Kidney capillary endothelial cell (primary cell): ENCODE results near the gene GASK1A.

Experiments used
- DNase-seq: peaks from one replicate; pipeline ENCODE4 v3.0.0-alpha.2; 2018; ENCODE audit warnings: low spot score

The GASK1A gene

DNA sequence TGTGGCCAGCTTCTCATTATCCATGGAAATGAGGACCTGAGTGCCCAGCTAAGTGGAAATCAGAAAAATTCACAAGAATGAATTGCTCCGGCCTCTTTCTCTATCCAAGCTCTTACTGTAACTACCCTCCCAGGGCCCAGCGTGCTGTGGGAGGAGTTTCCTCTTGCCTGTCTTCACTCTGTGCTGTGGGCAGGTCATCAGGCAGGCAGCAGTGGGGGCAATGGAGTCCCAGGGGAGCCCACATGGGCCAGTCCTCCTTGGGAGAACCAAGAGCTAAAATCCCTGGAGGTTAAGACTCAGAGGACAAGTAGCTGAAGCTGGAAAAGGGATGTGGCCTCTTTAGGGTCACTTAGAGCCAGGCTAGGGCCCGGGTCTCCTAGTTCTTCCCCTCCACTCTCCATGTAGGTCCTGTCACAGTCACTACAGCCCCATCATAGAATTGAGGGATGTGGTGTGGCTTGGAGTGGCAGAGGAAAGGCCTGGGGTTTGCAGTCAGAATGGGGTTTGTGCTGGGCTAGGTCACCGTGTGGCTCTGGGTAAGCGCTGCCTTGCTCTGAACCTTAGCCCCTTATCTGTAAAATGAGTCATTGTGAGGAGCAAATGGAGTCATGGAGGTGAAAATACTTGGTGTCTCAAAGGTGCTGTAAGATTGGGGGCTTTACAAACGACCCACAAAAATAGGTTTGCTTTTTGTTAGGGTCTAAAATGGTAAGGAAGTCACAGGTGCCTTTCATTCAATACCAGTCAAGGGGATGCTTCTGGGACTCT, 3.7 kb downstream of the GASK1A start:
- DNase-seq: no peak

DNA sequence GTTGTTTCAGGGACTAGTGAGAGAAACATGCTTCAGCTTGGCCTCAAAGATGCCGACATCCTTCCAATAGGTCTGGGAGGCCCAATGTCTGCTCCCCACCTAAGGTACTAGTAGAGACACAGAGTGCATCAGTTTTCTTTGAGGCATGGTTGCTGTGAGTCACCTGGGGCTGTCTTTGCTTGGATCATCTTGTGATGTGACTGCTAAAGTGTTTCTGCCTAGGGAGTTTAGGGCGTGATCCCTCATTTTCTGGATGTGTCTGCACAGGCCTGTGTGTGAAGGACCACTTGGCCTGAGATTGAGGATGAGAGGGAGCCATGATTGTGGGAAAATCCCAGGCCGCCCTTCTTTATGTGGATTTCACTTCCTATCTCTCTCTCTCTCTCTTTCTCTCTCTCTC, 4.8 kb downstream of the GASK1A start:
- DNase-seq: no peak

GRCh38 chr3:42984701-42985100, 5.6 kb downstream of the GASK1A start:
- DNase-seq: no peak

DNA sequence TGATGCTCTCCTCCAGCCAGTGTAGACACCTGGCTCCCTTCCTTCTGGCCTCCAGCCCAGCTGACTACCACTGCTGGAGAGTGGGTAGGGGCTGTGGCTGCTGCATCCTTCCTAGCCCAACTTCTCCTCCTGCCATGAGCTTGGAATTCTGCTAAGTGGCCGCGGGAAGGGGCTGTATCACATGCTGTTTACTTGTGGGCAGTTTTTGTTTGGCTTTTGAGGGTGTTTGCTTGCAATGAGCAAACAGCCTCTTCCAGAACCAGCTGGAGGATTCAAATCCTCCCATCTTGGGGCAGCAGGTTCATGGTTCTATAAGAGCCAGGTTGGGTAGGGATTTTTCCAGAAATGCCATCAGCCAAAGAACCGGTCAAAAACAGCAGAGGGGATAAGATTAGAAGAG, 9.0 kb downstream of the GASK1A start:
- DNase-seq: no peak

- DNase-seq: no peak
Measured at GRCh38 chr3:42988566-42988965, 9.5 kb downstream of the GASK1A start.

DNA sequence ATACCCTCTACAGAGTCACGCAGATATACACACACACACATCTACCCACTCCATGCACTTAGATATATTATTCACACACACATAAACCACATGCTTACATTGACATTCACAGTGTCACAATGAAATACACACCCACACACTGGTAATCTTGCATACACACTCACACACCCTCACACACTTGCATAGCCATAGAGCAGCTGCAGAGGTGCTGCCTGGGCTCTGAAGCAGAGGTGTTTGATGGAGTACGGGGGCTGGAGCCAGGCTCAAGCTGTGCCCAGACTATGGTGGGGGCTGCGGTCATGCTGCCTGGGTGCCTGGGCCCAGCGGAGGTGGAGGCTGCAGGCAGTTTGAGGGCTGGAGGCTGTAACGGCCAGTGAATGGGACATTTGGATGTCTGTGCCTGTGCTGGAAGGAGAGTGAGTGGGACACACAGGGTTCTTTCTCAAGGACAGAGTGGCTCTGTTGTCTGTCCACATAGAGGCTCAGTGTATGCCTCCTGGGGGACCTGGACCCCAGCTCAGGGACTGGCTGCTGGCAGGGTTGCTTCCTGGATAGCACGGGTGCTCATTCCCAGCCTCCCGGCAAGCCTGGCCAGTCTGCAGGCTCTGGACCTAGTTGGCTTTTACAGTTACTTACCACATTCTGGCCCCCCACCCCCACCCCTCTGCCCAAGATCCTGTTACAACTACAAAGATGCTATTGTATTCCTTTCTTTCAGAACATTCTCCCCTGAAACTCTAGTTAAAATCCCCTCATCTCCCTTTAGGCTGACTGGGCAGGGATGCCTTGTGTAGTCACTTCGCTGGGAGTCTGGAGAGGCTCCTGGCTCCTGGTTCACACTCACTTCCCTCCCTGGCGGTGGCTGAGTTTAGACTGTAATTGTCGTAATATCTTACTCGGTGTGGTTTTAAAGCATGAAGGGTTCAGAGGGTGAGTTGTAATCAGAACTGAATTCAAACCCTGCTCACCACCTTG, 12.5 kb downstream of the GASK1A start:
- DNase-seq: no peak

DNA sequence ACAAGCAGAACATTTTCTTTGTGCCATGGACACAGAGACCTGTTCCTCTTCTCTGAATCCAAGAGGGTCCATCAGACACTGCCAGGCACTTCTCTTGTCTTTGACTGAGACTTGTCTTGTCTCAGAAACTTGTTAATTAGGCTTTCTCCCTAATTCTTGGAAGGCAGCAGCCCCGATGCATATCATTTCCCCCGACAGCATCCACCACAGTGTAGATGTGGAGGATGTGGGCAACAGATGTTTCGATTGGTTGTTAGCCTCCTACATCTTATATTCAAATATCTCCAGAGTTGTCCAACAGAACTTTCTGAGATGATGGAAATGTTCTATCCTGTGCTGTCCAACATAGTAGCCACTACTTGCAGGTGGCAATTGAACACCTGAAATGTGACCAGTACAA, 15.5 kb downstream of the GASK1A start:
- no peak for DNase-seq

GRCh38 chr3:42996021-42996420, 16.9 kb downstream of the GASK1A start:
- no peak for DNase-seq

DNA sequence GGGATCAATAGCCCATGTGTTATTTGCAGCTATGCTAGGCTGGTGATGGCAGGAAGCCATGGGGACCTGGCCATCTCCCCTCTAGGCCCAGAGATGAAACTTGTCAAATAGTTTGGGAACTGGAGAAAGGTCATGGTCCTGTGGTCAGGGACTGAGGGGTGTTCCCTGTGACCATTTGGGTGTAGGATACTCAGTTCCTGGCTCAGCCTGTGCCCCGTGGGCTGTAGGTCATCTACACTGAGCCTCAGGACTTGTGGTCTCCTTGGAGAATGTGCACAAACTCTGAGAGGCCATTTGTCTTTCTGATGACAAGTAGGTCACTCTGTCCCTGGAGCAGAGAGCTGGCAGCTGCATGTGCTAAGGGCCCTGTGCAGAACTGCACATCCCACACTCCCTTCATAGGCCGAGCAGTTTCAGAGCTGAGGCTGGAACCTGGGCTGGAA, 17.5 kb downstream of the GASK1A start:
- no peak for DNase-seq

- DNase-seq: no peak
Measured at GRCh38 chr3:42999212-42999611, 20.1 kb downstream of the GASK1A start.

GRCh38 chr3:42999632-43000031, 20.5 kb downstream of the GASK1A start:
- no peak for DNase-seq

GRCh38 chr3:43000387-43000786, 21.3 kb downstream of the GASK1A start:
- DNase-seq: no peak

GRCh38 chr3:43001094-43001553, 22.0 kb downstream of the GASK1A start:
- no peak for DNase-seq

DNA sequence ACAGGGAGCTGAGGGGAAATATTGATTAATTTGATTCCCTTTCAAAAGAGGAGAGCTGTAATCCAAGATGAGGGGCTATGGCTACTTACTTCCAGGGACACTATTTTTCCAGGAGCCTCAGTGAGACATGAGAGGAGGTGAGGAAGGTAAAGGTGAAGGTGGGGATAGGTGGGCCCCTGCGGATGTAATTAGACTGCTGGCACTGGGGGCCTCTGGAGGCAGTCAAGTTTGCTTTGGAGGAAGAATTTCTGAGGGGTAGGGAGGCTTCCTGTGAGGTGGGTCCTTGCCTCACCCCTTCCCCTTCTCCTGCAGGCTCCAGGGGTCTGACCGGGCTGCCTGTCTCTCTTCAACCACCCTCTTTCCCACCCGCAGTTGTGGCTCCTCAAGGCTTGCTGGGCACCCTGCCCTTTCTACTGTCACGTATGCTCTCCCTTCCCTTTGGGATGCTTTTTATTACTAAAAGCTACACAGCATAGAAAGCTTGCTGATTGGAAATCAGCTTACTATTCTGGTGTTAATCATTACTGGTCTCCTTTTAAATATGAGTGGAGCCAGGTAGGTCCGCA, 22.5 kb downstream of the GASK1A start:
- DNase-seq: no peak

DNA sequence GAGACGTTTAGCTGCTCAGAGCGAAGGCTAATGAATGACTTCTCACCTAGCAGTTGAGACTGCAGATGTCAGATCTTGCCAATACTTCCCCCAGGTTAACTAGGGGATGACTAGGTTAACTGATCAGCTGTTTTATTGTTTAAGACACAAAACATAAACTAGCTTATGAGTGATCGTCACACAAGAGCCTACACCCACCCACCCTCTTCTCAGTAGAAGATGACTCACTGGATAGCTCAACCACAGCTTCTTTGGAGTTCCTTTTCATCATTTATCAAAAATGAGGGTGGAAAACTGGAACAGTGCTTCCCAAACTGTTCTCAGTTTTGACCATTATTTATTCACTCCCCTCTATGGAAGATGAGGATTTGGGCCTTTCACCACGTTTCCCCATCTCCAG, 25.2 kb downstream of the GASK1A start:
- DNase-seq: no peak

DNA sequence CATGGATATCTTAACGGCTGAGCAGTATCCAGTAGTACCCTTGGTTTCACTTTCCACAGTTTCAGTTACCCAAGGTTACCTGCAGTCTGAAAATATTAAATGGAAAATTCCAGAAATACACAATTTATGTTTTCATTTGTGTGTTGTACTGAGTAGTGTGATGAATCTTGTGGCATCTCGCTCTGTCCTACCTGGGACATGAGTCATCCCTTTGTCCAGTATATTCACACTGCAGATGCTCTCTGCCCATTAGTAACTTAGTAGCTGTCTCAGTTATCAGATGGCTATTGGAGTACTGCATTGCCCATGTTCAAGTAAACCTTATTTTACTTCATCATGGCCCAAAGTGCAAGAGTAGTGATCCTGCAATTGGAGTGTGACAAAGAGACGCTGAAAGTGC, 26.1 kb downstream of the GASK1A start:
- no peak for DNase-seq

GRCh38 chr3:43005981-43006380, 26.9 kb downstream of the GASK1A start:
- DNase-seq: no peak

GRCh38 chr3:43006825-43007224, 27.7 kb downstream of the GASK1A start:
- no peak for DNase-seq

GRCh38 chr3:43009547-43009946, 30.4 kb downstream of the GASK1A start:
- DNase-seq: no peak

- no peak for DNase-seq
Measured at GRCh38 chr3:43010638-43011037, 31.5 kb downstream of the GASK1A start.

- no peak for DNase-seq
Measured at GRCh38 chr3:43011638-43012037, 32.5 kb downstream of the GASK1A start.

DNA sequence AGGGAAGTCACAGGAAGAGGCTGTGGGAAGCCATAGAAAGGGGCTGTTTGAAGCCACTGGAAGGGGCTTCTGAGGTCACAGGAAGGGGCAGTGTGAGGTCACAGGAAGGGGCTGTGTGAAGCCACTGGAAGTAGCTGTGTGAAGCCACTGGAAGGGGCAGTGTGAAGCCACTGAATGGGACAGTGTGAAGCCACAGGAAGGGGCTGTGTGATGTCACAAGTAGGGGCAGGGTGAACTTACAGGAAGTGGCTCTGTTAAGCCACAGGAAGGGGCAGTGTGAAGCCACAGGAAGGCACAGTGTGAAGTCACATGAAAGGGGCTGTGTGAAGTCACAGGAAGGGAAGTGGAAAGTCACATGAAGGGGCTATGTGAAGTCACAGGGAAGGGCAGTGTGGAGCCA, 33.1 kb downstream of the GASK1A start:
- DNase-seq: no peak

DNA sequence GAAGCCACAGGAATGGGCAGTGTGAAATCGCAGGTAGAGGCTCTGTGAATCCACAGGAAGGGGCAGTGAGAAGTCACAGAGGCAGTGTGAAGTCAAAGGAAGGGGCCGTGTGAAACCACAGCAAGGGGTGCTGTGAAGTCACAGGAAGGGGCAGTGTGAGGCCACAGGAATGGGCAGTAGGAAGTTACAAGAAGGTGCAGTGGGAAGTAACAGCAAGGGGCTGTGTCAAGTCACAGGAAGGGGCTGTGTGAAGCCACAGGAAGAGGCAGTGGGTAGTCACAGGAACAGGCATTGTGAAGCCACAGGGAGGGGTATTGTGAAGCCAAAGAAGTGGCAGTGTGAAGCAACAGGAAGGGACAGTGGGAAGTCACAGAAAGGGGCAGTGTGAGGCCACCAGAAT, 34.1 kb downstream of the GASK1A start:
- DNase-seq: no peak
